H1 (cell line): ENCODE results near the gene SEL1L3.

ENCODE experiments used
- CEBPB ChIP-seq: IDR thresholded peaks from 2 replicates; pipeline ENCODE4 v1.6.1; 2012; ENCODE audit warnings: low read depth, low read length
- CHD2 ChIP-seq: IDR thresholded peaks from 2 replicates; pipeline ENCODE4 v1.6.1; 2012; ENCODE audit warnings: low read length, improper control_type of control experiment
- CTCF ChIP-seq, 3 experiments: IDR thresholded peaks; 1 replicate in 2 of 3; 2 replicates in 1 of 3; pipeline versions ENCODE4 v1.5.1 to v1.6.1; 2011; ENCODE audit warnings: low read length in 3 of 3, mild to moderate bottlenecking in 3 of 3, inconsistent platforms in 2 of 3, low read depth in 1 of 3, moderate library complexity in 1 of 3; ENCODE audit not compliant: insufficient read depth in 1 of 3; ENCODE audit errors: control extremely low read depth in 1 of 3
- POLR2A ChIP-seq, 2 experiments: IDR thresholded peaks; 1 replicate in 1 of 2; 2 replicates in 1 of 2; pipeline ENCODE4 v1.6.1; 2011; ENCODE audit warnings: low read depth in 2 of 2, low read length in 2 of 2, mild to moderate bottlenecking in 2 of 2; ENCODE audit errors: control extremely low read depth in 1 of 2
- SP1 ChIP-seq: IDR thresholded peaks from 2 replicates; pipeline ENCODE4 v1.6.1; 2011; ENCODE audit warnings: low read depth, low read length
- TBP ChIP-seq: IDR thresholded peaks from 2 replicates; pipeline ENCODE4 v1.6.1; 2011; ENCODE audit warnings: low read depth, low read length, improper control_type of control experiment

DNA sequence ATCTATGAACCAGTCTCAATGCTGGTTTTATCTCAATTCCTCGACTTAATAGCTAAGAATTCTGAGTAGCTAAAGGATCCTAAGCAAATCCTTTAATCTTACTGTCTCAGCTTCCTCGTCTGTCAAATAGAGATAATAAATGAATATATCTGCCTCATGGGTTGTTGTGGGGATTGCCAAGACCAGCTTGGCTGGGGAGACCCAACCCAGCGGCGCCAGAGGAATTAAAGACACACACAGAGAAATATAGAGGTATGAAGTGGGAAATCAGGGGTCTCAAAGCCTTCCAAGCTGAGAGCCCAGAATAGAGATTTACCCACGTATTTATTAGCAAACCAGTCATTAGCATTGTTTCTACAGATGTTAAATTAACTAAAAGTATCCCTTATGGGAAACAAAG lies 165.3 kb downstream of the SEL1L3 start:
- TF ChIP-seq CTCF (IDR thresholded peaks at IDR 0.05; ENCODE audit: control extremely low read depth in 1 of 3, insufficient read depth in 1 of 3, low read depth in 1 of 3, low read length in 3 of 3) (no peak), CHD2 (no peak), TBP (no peak), POLR2A (IDR thresholded peaks at IDR 0.05; ENCODE audit: control extremely low read depth in 1 of 2, low read depth in 2 of 2, low read length in 2 of 2) (no peak), CEBPB (no peak), SP1 (no peak)
